Fibroblast of skin of left biceps (primary cell): ENCODE data around the gene LBHD2.
"Not testable (repeated sequence)": the region's sequence is repeated elsewhere in the genome, so short reads cannot be mapped to it uniquely, and the experiment has no call there.

Experiments used
- DNase-seq, 2 experiments: peaks; one replicate each; pipeline ENCODE4 v3.0.0-alpha.2; 2013; ENCODE audit warnings: low read depth in 2 of 2

Gene LBHD2

DNA sequence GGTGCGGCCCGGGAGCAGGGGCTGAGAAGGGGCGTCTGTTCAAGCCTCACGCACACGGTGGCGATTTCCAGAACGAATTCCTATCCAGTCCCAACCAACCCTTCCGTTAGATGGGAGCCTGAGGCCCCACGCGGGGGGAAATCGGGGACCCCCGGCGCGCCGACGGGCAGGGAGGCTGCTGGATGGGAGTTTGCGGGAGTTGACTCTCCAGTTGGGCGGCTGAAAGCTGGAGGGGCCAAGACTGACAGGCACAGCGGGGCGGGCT lies 20.3 kb downstream of the LBHD2 start:
- no peak for DNase-seq

DNA sequence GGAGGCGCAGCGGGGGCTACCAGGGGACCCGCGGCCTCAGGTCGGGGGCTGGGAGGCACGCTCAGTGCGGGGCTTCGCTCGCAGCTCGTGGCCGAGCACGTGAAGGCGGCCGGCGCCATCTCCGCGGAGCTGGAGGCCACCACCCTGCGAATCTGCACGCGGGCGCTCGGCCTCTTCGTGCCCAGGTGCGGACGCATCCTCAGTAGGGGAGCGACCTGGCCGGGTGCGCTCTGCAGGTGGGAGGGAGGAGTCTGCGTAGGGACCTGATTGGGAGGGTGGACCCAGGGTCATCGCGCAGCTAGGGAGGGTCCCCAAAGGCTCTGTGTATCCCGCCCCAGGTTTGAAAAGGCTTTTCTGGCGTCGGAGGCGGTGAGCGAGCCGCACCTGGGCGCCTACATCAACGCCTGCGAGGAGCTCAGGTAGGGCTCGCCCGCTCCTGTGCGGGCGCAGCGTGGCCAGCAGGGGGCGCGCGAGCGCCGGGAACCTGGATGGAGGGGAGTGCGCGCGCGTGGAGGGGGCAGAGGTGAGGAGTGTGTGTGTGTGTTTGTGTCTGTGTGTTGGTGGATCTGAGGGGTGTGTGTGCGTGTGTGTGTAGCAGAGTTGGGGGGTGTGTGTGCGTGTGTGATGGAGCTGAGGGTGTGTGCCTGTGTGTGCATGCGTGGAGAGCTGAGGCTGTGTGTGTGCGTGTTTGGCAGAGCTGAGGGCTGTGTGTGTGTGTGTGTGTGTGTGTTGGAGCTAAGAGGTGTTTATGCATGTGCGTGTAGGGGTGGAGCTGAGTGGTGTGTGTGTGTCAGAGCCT lies 20.8 kb downstream of the LBHD2 start:
- DNase-seq: no peak

DNA sequence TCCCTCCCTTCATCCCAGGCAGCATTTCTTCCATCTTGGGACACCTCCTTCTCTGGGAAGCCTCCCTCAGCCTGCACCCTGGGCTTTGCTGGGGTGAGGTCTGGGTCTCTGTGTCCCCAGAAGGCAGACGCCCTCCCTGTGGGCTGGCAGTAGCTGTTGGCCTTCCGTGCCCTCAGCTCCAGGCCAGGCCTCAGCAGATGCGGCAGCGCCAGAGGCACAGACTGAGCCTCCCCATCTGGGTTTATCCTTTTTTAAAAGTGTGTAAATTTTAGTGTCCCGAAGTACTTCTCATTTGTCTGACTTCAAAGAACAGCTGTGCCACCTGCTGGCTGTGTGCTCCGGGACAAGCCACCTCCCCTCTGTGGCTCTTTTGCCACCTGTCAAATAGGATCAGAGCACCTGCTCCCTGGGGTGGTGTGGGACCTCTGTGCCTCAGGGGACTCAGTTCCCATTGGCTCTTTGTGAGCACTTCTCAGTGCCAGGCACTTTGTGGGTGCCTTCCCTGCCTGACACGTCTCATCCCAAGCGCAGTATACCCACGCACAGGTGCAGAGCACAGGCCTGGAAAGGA lies 21.7 kb downstream of the LBHD2 start:
- no peak for DNase-seq

DNA sequence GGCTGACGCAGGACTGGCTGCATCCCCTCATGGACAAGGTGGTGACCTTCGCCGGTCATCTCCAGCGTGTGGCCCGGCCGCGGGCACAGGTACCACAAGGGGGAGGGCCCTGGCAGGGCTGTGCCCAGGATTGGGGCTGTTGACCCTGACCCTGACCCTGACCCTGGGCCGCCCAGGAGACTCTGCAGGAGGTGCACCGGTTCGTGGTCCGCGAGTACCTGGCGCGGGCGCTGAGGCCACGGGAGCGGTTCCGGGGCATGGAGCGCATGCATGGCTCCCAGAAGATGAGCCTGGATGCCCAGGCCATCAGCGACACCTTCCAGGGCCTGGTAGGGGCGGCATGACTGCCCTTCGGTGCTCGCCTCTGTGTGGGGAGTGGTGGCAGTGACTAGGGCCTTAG lies 23.4 kb downstream of the LBHD2 start:
- no peak for DNase-seq

DNA sequence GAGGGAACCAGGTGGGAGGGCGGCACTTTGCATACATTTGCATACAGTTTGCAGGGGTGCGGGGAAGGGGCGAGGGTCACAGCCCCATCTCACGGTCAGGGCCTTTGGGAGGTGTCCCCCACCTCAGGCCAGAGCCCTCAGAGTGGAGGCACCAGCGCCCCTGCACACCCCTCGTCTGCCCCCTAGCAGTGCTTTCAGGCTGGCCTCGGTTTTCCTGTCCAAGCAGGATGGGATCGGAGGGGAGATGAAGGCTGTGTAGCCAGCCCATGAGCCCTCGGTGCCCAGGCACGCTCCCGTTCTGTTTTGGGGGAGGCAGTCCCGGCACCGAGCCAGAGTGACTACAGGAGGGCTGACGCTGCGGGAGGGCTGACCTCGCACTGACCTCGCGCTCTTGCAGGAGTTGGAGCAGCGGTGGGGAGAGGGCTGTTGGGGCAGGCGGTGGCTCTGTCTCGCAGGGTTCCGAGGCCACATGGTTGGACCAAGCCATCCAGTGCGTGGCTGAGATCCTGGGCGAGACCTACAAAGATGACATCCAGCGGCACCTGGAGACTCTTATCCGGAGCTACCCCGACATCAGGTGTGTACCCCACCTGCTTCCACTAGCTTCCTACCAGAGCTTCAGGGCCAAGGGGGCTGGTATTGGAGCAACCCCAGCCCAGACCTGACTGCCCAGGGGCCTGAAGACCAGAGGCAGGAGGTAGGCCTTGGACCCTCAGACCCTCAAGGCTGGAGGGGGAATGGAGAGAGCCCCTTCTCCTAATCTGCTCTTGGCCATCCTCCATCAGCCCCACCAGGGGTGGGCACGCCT lies 24.1 kb downstream of the LBHD2 start:
- no peak for DNase-seq

DNA sequence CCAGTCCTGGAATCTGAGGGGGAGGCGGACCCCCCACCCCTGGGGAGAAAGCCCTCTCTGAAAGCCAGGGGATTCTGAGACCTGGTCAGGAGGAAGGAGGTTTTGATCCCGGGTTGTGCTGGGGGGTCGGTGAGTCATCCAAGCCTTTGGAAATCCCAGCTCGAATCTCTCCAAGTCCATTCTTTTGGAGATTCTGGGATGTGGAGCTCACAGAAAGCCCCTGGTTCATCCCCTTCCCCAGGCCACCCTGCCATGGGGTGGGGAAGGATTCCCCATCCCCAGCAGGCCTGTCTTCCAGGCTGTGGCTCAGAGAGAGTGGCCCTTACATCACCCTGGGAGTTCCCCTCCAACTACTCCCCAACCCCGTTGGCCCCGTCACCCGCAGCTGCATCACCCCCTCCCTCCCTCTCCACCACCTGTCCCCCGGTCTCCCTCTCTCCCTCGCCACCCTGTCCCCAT lies 24.8 kb downstream of the LBHD2 start:
- DNase-seq: no peak

DNA sequence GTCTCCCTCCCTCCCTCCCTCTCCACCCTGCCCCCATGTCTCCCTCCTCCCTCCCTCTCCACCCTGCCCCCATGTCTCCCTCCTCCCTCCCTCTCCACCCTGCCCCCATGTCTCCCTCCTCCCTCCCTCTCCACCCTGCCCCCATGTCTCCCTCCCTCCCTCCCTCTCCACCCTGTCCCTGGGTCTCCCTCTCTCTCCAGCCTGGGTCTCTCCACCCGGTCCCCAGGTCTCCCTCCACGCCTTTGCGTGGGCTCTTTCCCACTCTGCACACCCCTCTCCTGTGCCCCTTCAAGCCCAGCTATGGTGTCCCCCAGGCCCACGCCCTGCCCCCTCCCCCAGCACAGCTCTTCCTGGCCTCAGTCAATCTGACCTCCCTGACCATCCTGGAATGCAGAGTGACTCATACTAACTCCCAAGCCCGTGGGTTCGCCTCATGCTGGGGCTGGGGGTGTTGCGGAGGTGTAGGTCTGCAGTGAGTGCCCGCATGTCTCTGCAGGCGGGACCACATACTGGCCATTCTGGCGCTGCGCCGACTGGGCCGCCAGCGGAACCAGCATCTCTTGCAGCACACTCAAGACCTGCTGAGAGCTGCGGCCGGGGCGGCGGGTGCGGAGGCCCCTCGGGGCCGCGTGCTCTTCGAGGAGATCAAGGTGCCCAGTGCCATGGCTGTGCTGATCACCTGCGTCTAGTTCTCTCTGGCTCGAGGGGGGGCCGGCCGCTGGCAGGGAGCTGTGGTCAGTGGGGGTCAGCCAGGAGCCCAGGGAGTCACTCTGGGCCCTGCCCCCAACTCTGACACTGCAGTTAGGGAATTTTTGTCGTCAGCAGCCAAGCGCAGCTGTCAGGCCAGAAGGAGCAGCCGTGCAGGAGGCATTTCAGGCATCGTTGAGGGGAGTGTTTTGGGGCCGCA lies 25.8 kb downstream of the LBHD2 start:
- DNase-seq: no peak

DNA sequence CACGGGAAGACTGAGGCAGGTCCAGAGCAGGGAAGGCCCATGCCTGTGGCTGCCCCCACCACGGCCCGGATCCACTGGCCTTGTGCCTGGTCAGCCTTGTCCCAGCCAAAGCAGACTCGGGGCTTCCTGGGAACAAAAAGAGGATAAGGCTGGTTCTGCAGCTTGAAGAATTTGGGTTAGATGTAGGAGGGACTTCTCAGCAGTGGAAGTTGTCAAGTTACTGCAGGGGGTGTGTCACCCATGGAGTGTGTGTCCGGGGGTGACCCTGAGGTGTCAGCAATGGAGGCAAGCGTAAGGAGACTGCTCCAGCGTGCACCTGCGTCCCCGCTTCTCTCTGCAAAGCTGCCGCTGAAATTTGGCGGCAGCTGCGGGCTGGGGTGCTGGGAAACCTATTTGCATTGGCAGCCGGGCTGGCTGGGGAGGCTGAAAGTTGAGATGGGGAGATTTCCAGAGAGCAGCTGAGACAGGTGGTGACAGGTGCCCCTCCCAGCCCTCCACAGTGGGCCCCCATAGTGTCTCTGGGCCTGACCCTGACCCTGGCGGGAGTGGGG lies 26.7 kb downstream of the LBHD2 start:
- DNase-seq: no peak

DNA sequence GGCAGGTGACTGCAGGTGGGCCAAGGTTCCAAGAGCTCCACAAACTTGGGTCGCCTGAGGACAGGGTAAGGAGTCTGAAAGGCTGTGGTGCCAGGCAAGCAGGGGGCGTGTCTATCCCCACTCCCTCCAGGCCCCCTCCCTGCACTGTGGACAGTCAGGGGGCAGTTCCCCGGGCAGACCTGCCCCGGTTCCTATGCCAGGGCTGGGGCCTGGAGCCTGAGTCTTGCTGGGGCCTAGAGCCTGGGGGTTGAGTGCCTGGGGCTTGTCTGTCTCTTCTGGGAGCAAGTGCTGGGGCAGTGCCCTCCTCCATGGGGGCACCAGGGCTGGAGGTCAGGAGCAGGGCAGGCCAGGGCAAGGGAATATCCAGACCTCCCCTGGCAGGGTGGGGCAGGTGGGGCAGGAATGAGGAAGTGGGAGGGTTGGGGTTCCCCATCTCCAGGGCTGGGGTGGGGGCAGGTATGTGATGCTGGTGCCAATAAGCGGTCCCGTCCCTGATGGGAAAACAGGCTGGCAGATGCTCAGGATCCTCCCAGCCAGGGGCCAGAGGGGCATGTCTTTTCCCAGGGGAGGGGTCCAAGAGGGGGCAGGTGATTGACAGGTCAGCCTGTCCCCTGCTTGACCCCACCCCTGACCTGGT lies 27.3 kb downstream of the LBHD2 start:
- no peak for DNase-seq

DNA sequence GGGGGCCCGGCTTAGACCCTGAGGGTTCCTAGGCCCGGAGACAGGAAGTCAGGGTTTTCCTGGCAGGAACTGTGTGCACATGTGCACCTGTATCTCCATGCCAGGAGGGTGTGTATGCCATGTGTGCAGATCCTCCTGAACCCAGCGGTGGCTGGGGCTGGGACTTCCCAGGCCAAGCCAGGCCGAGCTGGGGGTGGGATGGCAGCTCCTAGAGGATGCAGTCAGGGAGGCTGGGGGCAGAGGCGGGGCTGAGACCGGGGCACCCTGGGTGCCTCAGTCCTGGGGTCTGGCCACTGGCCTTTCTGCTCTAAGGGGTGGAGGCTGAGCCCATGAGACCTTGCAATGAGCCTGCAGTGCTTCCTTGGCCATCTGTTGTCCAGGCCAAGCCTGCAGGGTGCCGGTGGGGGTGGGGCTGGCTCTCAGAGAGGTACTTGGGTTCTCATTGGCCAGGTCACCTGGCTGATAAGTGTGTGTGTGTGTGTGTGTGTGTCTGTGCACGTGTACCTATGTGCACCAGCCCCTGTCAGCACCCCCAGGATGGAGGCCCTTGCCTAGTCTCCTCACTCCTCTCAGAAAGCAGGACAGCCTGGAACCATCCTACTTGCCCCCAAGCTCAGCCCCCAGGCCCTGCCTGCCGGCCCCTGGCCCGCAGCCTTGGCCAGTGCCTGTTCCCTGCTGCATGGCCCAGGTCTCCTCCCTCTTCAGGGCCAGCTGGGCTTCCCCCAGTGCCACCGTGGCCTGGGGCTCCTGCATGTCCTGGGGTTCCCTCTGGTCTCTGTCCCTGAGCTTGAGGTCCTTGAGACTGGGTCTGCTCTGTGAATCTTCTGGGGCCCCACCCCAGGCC lies 28.6 kb downstream of the LBHD2 start:
- no peak for DNase-seq

DNA sequence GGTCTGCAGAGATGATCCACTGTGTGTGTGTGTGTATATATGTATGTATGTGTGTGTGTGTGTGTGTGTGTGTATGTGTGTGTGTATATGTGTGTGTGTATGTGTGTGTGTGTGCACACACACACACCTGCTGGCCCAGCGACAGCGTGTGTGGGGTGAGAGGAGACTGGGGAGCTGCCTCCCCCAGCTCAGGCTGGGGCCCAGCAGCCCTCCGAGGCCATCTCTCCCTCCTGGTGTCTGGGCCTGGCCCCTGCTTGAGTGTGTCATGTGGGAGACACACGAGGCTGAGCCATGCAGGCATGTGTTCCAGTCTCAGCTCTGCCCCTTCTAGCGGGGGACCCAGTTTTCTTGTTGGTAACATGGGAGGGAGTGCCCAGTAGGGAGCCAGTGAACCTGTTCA lies 29.3 kb downstream of the LBHD2 start:
- no peak for DNase-seq

DNA sequence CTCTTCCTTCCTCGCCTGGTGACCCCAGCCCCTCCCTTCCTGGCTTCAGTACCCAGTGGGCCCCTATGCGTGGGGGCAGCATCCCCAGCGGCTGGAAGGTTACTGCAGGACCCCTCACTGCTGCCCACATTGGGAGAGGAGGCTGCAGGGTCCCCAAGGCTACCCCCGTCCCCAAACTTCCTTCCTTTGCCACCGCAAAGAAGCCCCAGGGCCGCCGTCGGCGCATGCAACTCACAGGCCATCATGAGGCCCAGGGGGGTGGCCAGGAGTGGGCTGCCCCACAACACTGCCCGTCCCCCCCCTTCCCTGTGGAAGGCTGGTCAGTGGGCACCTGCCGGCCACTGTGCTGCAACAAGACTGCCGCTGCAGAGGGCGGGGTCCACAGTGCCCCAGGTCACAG lies 29.8 kb downstream of the LBHD2 start:
- DNase-seq: no peak

DNA sequence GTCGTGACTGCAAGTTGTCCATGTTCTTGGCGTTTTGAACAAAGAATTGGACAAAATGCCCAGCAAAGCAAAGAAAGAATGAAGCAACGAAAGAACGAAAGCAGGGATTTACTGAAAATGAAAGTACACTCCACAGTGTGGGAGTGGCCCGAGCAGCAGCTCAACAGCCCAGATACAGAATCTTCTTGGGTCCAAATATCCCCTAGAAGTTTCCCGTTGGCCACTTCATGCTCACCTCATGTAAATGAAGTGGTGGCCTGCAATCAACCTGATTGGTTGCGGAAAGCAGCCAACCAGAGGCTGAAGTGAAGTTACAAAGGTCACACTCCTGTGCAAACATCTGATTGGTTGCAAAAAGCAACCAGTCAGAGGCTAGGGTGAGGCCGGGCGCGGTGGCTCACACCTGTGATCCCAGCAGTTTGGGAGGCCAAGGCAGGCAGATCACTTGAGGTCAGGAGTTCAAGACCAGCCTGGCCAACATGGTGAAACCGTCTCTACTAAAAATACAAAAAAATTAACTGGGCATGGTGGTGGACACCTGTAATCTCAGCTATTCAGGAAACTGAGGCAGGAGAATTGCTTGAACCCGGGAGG lies 31.2 kb downstream of the LBHD2 start:
- DNase-seq: not testable (repeated sequence)

DNA sequence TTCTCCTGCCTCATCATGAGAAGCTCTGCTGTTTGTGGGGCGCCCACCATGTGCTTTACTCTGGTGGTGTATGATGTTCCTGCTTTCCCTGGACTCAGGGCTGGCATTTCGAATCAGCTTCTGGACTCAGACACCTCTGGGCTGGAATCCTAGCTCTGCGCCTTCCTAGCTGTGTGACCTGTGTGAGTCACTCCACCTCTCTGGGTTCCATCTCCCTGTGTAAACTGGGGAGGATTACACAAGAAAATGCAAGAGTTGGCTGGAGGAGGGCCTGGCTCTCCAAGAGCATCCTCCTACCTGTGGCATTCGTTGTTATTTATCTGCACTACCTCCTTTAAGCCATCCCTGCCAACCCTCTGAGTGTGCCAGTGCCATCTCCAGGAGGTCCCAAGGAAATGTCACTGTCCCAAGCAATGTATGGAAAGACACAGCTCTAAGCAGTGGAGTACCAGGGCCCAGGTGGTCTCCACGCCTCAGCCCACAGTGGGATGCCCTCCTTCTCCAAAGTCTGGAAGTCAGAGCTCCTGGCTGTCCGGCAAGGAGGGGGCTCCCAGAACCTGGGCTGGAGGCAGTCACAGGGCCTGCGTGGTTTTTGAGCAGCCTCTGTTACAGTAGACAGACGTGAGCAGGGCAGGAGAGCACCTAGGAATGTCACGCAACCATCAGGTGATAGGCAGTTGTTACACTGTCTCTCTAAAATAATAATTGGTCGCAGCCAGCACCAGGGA lies 32.0 kb downstream of the LBHD2 start:
- no peak for DNase-seq

DNA sequence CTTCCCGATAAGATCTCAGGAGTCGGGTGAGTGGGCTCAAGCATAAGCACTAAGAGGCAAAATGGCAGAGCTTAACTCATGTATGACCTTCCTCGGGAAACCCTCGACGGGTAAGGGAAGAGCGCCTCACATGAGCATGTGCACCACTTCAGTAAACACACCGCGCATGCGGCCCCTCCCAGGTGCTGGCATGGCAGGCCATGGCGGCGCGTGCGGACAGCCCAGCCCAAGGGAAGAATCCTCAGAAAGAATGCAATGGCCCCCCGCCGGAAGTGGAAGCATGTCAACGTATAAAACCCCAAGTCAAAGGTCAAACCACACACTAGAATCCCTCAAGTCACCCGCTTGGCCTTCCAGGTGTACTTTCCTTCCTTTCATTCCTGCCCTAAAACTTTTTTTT lies 32.6 kb downstream of the LBHD2 start:
- no peak for DNase-seq

DNA sequence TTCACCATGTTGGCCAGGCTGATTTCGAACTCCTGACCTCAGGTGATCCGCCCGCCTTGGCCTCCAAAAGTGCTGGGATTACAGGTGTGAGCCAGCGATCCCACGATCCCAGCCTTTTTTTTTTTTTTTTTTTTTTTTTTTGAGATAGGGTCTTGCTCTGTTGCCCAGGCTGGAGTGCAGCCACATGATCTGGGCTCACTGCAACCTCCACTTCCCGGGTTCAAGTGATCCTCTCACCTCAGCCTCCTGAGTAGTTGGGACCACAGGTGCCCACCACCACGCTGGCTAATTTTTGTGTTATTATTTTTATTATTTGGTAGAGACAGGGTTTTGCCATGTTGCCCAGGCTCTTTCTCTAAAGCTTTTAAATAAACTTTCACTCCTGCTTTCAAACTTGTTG lies 33.5 kb downstream of the LBHD2 start:
- DNase-seq: not testable (repeated sequence)

DNA sequence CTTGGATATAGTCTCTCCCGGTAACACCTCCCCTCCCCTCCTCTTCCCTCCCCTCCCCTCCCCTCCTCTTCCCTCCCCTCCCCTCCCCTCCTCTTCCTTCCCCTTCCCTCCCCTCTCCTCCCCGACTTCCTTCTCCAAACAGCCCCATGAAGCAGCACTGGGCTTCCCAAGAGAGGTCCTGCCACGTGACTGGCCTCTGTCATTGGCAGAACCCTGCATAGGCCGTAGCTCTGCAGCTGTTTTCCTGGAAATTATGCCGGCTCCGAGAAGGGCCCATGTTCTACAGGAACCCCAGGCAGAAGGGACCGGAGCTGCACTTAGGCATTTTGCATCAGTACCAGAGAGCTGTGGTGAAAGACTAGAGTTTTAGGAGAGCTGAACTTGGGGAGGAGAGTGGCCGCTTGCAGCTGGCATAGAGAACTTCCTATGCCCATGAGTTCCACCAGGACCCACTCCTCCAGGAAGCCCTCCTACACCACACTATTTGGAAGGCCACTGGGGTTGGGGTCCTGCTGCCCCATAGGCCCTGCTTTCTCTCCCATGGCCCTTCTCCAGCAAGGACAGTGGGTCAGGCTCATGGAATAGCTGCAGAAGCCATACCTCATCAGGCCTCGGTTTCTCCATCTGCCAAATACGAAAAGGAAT lies 34.1 kb downstream of the LBHD2 start:
- DNase-seq: no peak

DNA sequence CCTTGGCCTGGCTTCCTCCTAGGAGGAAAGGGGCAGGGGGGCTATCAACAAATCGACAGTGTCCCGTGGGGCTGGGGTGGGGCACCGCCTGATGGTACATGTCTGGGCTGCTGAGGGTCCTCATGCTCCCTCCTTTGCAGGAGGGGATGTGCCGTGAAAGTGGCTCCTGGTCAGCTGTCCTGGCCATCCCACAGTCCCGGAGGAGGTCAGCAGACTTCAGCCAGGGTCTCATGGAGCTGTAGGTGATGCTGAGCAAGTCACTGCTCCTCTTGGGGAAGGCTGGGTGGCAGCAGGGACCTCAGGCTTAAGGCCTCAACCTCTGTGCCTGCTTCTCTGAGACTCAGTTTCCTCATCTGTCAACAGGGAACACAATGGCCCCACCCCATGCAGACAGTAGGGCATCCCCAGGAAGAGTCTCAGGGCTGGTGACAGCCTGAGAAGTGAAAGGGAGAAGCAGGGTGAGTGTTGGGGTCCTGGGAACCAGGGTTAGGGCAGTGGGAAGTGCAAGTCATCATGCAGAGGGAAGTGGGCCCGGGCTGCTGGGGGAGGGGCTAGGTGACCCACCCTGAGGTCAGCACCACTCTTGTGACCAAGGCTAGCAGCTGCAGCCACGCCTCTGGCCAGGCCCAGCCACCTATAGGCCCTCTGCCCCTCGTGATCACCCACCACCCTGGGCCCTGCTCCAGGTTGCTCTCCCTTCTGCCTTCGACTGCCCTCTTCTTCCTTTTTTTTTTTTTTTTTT lies 34.8 kb downstream of the LBHD2 start:
- DNase-seq: no peak
